ENCODE results near the gene C11orf91. TPM values are rescaled to one million over a fixed set of nuclear protein-coding genes. Genes with fewer than 3 reads are reported as not detected.

C11orf91 gene
- total RNA-seq (2022; extraction: Qiagen RNA extraction; ENCODE audit: low read depth): 0.59 to 4.0 TPM (median 1.0 TPM) in 5 replicates

GRCh38 chr11:33700502-33701271, at the start of gene C11orf91:
C11orf91 (minus strand) TSS chr11:33700826; CDS start chr11:33700740, 86 bp downstream.

GRCh38 chr11:33736148-33736812, 35.7 kb upstream of the C11orf91 start, which contains the start of gene CD59:
CD59 (minus strand) TSS chr11:33736423; CDS start chr11:33722445, 13,978 bp downstream.

Other genes starting within 250 kb of the C11orf91 start
- 770 to 1,014 TPM (median 883 TPM) in 5 replicates for gene CD59, start 35.6 kb upstream of the C11orf91 start, total RNA-seq (2022; extraction: Qiagen RNA extraction; ENCODE audit: low read depth)
- 19.4 to 29.2 TPM (median 27.4 TPM) in 5 replicates for gene FBXO3, start 73.7 kb upstream of the C11orf91 start, total RNA-seq (2022; extraction: Qiagen RNA extraction; ENCODE audit: low read depth)
- 0.47 to 0.91 TPM (median 0.65 TPM) in 5 replicates for gene LMO2, start 191.2 kb upstream of the C11orf91 start, total RNA-seq (2022; extraction: Qiagen RNA extraction; ENCODE audit: low read depth)